Measurements from ENCODE around the gene TSPEAR.

Gene TSPEAR

DNA sequence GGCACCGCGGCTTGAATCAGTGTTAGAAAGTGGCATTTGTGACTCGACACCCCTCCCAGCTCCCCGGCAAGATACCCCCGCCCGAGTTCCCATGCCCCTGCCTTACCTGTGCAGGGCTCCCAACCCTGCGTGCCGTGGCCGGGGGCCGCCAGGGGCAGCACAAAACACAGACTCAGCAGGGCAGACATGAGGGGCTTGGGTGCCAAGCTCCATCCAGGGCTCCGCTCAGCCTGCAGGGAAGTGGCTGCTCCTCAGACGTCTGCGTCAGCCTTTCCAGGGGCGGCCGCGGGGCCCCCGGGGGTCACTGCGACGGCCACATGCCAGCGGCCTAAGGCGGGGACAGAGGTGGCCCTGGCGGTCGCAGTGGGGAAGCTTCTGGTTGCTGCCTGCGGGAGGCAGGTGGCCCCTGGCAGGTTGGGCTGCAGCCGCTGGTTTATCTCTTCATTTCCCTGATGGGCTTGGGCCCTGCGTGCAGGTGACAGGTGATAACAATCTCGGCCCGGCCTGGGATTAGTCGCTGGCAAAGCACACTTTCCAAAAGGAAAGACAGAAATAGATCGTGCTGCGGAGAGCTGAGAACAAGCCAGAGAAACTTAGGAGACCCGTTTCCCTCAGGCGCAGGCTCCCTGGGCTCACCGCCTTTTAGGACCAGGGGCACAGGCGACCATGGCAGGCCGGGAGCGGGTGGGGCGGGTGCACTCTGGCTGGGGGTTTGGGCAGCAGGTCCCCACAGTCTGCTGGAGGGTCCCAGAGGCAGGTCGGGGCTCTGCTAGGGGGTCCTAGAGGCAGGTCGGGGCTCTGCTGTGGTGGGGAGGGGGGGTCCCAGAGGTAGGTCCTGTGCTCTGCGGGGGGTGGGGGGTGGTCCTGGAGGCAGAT lies at the start of gene TSPEAR:
TSS of gene TSPEAR (minus strand) at position 246 of the 876 bp plus-strand sequence. CDS start at position 188, 58 bp downstream.
- no peak for DNase-seq

DNA sequence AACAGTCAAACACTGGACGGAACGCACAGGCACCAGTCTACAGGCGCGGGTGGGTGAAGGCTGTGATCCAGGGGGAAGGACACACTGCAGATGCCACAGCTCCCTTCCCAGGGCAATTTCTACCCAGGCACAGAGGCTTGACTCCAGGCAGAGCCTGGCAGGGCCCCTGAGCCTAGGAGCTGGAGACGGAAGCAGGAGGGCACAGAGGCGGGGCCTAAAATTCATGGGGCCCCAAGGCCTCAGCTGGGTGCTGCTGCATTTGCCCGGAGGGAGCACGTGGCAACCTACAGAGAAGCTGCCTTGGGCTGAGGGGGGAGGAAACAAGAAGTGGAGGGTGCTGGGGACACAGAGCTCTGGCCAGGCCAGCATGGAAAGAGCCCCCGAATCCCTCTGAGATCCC lies 49.0 kb upstream of the TSPEAR start:
- DNase-seq, result no peak

- no peak for DNase-seq
Observed at GRCh38 chr21:44759628-44760285, 48.4 kb upstream of the TSPEAR start.

DNA sequence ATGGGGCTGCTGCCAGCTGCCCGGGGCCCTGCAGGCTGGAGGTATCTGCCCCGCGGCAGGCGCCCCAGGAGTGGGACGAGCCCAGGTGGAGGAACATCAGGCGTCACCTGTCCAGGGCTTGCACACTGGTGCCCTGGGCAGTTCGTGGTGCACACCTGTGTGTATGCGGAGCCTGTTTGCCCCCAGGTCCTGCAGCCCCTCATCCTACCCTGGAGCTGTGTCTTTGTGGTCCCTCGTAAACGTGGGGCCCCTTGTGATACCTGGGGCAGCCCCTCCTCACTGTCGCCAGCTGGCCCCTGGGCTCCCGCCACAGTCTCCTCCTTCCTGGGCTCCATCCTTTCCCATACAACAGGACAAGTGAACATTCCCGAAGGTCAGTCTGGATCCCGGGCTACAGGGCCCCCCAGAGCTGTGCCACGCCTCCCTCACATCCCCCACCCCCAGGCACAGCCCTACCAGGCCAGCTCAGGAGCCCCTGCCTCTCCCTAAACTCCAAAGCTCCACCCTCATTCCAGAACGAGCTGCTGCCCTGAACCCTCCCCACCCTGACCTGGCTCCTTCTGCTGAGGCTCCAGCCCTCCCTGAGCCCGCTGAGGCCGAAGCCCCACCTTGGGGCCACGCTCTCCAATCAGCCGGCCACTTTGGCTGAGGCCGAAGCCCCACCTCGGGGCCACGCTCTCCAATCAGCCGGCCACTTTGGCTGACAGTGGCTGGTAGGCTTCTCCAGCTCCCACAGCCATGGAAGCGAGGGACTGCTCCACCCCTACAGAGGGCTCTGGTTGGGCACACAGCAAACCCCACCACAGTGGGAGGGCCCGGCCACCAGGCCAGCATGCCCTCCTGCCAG lies 47.6 kb upstream of the TSPEAR start:
- no peak for DNase-seq

DNA sequence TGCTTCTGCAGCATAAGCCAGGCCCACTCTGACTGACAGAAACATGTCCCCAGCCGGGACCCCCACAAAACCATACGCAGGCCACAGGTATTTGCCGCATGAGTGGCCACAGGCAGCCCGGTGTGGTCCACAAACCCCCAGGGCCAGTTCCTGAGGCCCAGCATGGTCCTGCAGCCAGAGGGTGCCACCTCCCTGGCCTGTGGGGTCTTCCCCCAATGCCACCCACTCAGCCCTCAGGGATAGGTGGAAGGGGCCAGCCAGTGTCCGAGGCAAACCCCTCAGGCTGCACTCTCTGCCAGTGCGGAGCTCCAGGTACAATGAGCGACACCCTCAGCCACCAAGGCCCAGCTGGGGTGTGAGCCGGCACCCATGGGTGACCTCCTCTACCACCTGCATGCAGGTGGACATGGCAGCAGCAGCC lies 46.8 kb upstream of the TSPEAR start:
- no peak for DNase-seq

- DNase-seq, result no peak
Observed at GRCh38 chr21:44757731-44758130, 46.4 kb upstream of the TSPEAR start.

DNA sequence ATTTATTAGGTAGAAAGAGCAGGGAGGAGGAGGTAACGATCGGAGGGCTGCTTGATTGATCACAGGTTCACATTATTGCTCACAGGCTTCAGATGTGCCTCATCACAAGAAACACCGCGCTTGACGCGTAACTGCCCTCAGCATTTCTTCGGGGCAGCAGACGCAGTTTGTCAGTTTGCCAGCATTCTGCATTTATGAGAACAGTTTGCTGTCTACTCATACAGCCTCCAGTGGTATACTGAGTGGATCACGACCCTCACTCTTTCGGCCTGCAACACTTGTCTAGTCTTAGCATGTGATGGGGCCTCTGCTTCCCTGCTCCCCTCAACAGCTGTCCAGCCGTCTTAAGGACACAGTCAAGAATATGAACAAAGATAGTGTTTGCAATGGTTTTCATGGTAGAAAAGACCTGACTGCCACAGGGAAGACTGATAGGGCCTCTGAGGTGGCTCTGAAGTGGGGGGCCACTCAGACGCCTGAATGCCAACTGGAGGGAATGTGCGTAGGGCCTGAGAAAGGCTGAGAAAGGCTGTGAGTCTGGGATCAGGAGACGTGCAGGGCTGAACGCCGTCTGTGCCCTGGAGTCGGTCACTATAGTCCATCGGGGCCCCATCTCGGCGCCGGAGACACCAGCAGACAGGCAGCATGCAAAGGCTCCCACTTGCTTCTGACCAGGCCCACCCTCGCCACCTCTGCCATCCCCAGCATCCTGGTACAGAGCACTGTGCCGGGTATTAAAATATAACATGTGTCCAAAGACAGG lies 45.2 kb upstream of the TSPEAR start:
- no peak for DNase-seq

DNA sequence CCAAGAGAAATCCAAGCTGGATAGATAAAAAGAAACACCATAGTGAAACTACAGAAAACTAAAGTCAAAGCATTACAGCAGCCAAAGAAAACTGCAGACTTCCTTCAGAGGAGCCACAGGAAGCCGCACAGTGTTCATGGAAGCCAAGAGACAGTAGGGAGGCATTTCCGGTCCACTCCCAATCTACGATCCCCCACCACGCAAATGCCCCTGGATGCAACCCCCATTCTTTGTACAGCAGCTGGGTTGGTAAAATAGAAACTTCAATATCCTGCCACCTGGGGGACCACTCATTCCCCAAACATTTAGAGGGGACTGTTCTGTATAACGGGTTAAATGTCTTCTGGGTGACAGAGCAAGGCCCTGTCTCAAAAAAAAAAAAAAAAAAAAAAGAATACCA lies 43.9 kb upstream of the TSPEAR start:
- no peak for DNase-seq

- DNase-seq, result no peak
Observed at GRCh38 chr21:44753357-44753756, 42.0 kb upstream of the TSPEAR start.

- DNase-seq, result no peak
Observed at GRCh38 chr21:44752671-44753235, 41.4 kb upstream of the TSPEAR start.

- DNase-seq, result no peak
Observed at GRCh38 chr21:44751799-44752636, 40.6 kb upstream of the TSPEAR start.

GRCh38 chr21:44751186-44751798 lies 39.9 kb upstream of the TSPEAR start:
- DNase-seq, result no peak

DNA sequence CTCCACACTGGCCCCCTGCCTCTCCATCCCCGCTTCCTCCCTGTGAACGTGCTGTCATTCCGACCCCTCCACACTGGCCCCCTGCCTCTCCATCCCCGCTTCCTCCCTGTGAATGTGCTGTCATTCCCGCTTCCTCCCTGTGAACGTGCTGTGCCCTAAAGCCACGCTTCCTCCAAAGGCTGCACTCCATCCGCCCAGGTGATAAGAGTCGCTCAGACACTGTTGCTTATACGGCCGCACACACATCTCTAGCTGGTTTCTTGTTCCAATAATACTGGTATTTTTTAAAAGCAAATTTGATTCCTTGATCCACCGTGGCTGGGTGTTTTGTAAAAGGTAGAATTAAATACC lies 39.3 kb upstream of the TSPEAR start:
- DNase-seq, result no peak

- DNase-seq, result no peak
Observed at GRCh38 chr21:44749759-44750674, 38.6 kb upstream of the TSPEAR start.

GRCh38 chr21:44749116-44749758 lies 37.9 kb upstream of the TSPEAR start:
- no peak for DNase-seq

DNA sequence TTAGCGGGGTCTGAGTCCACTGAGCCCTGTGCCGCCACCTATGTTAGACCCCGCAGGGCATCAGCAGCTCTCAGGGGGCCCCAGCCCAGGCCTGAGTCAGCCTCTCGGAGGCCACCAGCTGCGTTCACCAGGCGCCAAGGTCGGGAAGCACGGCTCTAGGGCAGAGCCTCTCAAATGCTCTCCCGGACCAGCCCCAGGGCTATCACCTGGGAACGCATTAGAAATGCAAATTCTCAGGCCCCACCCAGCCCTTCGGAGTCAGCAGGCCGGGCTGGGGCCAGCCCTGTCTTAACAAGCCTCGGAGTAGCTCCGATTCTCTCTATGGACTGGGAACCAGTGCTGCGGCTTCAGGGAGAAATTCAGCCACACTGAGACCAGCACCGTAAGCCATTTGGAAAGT lies 37.2 kb upstream of the TSPEAR start:
- no peak for DNase-seq

DNA sequence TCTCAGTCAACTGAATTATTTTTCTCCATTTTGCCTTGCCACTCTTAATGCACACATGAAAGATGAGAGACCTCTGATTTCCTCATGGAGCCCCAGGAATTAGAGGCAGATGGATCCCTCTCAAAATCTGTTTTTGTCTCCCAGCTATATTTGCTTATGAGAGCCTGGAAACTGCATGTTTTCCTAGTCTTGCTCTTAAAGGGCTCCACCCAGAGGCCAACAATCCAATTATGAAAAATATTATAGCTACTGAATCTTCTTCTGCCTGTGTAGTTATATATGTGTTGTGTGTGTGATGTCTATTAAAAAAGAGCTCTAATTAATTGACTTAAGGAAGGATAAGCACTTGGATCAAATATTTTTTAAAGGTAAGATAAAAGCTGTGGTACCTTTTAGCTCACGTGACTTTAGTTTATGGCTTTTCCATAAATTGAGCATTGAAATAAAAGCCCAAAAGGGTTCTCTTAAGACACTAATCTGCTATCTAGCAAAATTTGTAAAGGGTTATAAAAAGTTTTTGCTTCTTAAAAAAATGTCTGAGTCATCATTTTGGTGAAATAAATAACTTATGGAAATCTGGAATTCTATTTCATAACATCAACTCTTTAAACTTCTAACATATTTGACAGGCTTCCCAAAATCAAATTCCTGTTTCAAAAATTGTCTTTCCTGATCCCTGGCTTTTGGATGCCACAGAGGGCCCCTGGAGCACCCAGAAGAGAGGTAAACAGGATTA lies 31.2 kb upstream of the TSPEAR start:
- DNase-seq, result no peak

Measured in amygdala (tissue), 56 donors.